Activated CD4-positive, alpha-beta T cell treated with anti-CD3 and anti-CD28 coated beads for 36 hours (primary cell): ENCODE measurements around the gene AKAP7. TPM values are rescaled to one million over a fixed set of nuclear protein-coding genes. Genes with fewer than 3 reads are reported as not detected.

Experiments used
- ATAC-seq: fragments of 200-7000 bp; cut with Tn5 transposase; one replicate; pipeline ENCODE4 v1.10.0; 2021; ENCODE audit warnings: mild to moderate bottlenecking, moderate library complexity
- CTCF ChIA-PET: fragments of 350-600 bp; sonication (Branson Sonifier 250); formaldehyde crosslinking; loops from one replicate; lab custom pipeline; 2021; ENCODE audit warnings: antibody characterized with exemption; lab: Charles Lee
- POLR2A ChIA-PET: fragments of 350-600 bp; sonication (Branson Sonifier 250); formaldehyde crosslinking; loops from one replicate; lab custom pipeline; 2021; ENCODE audit warnings: antibody characterized with exemption, inconsistent platforms; lab: Charles Lee
- DNase-seq: peaks from one replicate; pipeline ENCODE4 v3.0.0-alpha.2; 2020
- H3K27ac Mint-ChIP-seq: one replicate; pipeline ENCODE4 v1.8.0; 2021; ENCODE audit warnings: mixed read lengths
- H3K27me3 Mint-ChIP-seq: one replicate; pipeline ENCODE4 v1.8.0; 2021; ENCODE audit warnings: mixed read lengths
- H3K36me3 Mint-ChIP-seq: one replicate; pipeline ENCODE4 v1.8.0; 2021; ENCODE audit warnings: low read depth, mixed read lengths
- H3K4me1 Mint-ChIP-seq: one replicate; pipeline ENCODE4 v1.8.0; 2021; ENCODE audit warnings: mixed read lengths
- H3K4me3 Mint-ChIP-seq: one replicate; pipeline ENCODE4 v1.8.0; 2021; ENCODE audit warnings: mild to moderate bottlenecking, moderate library complexity, mixed read lengths
- H3K9me3 Mint-ChIP-seq: one replicate; pipeline ENCODE4 v1.8.0; 2021; ENCODE audit warnings: low read depth, mixed read lengths
- intact Hi-C, 2 experiments: fragments of 100-400 bp; cut with DNase I in 1 of 2; cut with micrococcal nuclease in 1 of 2; formaldehyde crosslinking; loops; one replicate each; pipeline versions ENCODE4 v1.14.2 to v1.15.1; 2022 to 2024; cut with DNase I, micrococcal nuclease
- total RNA-seq, 2 experiments: library from RNA; stranded (reverse); gene quantifications; one replicate each; pipeline ENCODE4 v1.2.3, GENCODE V29; 2021

AKAP7 gene
- total RNA-seq, 2 experiments from 2014 or later, result 5.1 to 6.0 TPM

- Mint-ChIP-seq H3K4me1 (no peaks in the 10 kb centered on the region), H3K9me3 (no peaks in the 10 kb centered on the region), H3K36me3 (peaks cover 3% of the 10 kb centered on the region), H3K27ac (no peak overlapping the region), H3K27me3 (no peaks in the 10 kb centered on the region), H3K4me3 (no peak overlapping the region)
- POLR2A ChIA-PET, result no interaction called here
- ATAC-seq, result no peak
- intact Hi-C loops, result no loop called here
- no peak for DNase-seq
- CTCF ChIA-PET, result no interaction called here
Observed at GRCh38 chr6:131164506-131164905, 29.2 kb downstream of the AKAP7 start.

DNA sequence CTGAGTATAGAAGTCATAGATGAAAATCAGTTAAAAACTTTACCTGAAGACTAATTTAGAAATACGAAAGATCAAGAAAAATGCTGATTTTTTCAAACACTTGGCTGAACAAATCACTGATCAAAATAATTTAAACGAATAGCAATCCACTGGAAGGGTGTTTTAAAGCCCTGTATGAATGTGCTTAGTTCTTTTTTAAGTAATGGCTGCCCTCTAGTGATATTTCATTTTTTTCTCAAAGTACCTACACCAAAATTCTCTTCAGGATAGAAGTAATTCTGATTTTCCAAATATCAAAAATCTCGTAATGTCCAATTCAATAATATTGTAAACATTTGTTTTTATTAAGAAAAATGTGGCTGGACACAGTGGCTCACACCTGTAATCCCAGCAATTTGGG lies 32.5 kb downstream of the AKAP7 start:
- POLR2A ChIA-PET, result no interaction called here
- Mint-ChIP-seq H3K27ac (no peak overlapping the region), H3K9me3 (no peaks in the 10 kb centered on the region), H3K4me3 (no peak overlapping the region), H3K36me3 (peaks cover 5% of the 10 kb centered on the region), H3K4me1 (no peaks in the 10 kb centered on the region), H3K27me3 (no peaks in the 10 kb centered on the region)
- DNase-seq (no peak), ATAC-seq (no peak)
- intact Hi-C loops, result no loop called here
- CTCF ChIA-PET, result interaction anchor here (0.7 to 1.0 kb wide), 2 partner anchors 256 to 282 kb away, joined by 3 to 4 read pairs; no protein-coding TSS in a partner anchor

DNA sequence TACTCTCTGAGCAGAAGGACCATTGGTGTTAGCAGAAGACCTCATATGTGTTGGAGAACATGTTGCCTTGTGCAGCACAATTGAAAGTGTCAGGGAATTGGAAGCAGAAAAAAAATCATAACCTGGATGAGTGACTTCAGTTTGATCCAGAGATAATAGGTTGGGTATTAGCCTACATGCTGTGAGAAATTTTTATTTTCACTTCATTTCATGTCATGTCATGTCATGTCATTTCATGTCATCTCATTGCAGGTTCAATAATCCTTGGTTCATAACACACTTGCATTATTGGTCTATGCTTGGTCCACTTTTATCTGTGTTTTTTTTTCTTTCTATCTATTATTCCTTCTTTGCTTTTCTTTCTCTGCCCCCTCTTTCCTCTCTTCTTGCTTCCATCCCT lies 34.3 kb downstream of the AKAP7 start:
- peaks cover 5% of the 10 kb centered on the region for H3K36me3 Mint-ChIP-seq
- ChIA-PET CTCF (no interaction called here), POLR2A (no interaction called here)
- intact Hi-C loops, result no loop called here
- H3K27me3 Mint-ChIP-seq, result no peaks in the 10 kb centered on the region
- no peaks in the 10 kb centered on the region for H3K4me1 Mint-ChIP-seq
- H3K27ac Mint-ChIP-seq, result no peak overlapping the region
- ATAC-seq, result no peak
- no peak overlapping the region for H3K4me3 Mint-ChIP-seq
- H3K9me3 Mint-ChIP-seq, result no peaks in the 10 kb centered on the region
- no peak for DNase-seq

DNA sequence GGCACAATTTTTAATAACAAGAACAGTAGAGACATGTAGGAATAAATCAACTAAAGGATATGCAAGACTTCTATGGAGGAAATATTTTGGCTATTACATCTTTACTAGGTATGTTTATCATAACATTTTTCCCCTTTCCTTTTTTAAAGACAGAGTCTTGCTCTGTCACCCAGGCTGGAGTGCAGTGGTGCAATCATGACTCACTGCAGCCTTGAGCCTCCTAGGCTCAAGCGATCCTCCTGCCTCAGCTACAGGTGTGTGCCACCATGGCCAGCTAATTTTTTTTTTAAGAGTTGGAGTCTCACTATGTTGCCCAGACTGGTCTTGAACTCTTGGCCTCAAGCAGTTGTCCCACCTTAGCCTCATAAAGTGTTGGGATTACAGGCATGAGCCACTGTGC lies 37.0 kb downstream of the AKAP7 start:
- no peak for DNase-seq
- POLR2A ChIA-PET, result no interaction called here
- no peak overlapping the region for H3K27ac Mint-ChIP-seq
- intact Hi-C loops, result loop anchor here in 1 of 2 experiments (1.0 kb wide), 1 partner anchor 24 kb away; no protein-coding TSS in a partner anchor
- H3K36me3 Mint-ChIP-seq, result peaks cover 1% of the 10 kb centered on the region
- H3K4me1 Mint-ChIP-seq, result no peaks in the 10 kb centered on the region
- ATAC-seq, result no peak
- no peaks in the 10 kb centered on the region for H3K9me3 Mint-ChIP-seq
- no peaks in the 10 kb centered on the region for H3K27me3 Mint-ChIP-seq
- no peak overlapping the region for H3K4me3 Mint-ChIP-seq
- CTCF ChIA-PET, result interaction anchor here (0.7 to 1.5 kb wide), 4 partner anchors 11 to 327 kb away, joined by 3 read pairs; no protein-coding TSS in a partner anchor

DNA sequence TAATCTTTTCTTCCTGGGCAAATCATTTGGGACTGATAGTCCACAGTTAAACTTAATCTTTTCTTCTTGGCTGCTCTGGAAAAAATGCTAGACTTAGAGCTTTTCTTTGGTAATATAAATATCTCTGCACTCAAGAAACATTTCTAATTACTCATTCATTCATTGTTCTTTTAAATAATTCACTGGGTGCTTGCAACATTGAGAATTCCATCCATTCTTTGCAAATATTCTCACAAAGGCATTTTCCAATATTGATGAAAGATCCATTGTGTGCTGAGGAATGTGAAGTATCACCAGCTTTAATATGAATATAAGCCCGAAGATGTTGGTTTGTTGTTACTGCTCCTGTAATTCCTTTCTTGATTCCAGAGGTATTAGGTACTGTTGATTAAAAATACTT lies 38.4 kb downstream of the AKAP7 start:
- ChIA-PET POLR2A (interaction anchor here (0.5 kb wide), 1 partner anchor 297 kb away, joined by 3 read pairs; no protein-coding TSS in a partner anchor), CTCF (interaction anchor here (0.6 to 1.7 kb wide), 2 partner anchors 9 to 182 kb away, joined by 3 to 7 read pairs; no protein-coding TSS in a partner anchor)
- H3K27me3 Mint-ChIP-seq, result no peaks in the 10 kb centered on the region
- H3K27ac Mint-ChIP-seq, result no peak overlapping the region
- H3K4me1 Mint-ChIP-seq, result no peaks in the 10 kb centered on the region
- intact Hi-C loops, result no loop called here
- H3K4me3 Mint-ChIP-seq, result no peak overlapping the region
- H3K36me3 Mint-ChIP-seq, result peaks cover 1% of the 10 kb centered on the region
- ATAC-seq (no peak), DNase-seq (no peak)
- H3K9me3 Mint-ChIP-seq, result no peaks in the 10 kb centered on the region

GRCh38 chr6:131175564-131175963 lies 40.3 kb downstream of the AKAP7 start:
- POLR2A ChIA-PET, result no interaction called here
- no peak overlapping the region for H3K27ac Mint-ChIP-seq
- CTCF ChIA-PET, result interaction anchor here (0.9 to 1.1 kb wide), 2 partner anchors 10 to 358 kb away, joined by 3 read pairs; no protein-coding TSS in a partner anchor

GRCh38 chr6:131177996-131178395 lies 42.7 kb downstream of the AKAP7 start:
- H3K4me3 Mint-ChIP-seq, result no peak overlapping the region
- no peaks in the 10 kb centered on the region for H3K27me3 Mint-ChIP-seq
- peaks cover 3% of the 10 kb centered on the region for H3K4me1 Mint-ChIP-seq
- peaks cover 2% of the 10 kb centered on the region for H3K36me3 Mint-ChIP-seq
- POLR2A ChIA-PET, result no interaction called here
- intact Hi-C loops, result no loop called here
- CTCF ChIA-PET, result interaction anchor here (0.8 kb wide), 1 partner anchor 355 kb away, joined by 4 read pairs; no protein-coding TSS in a partner anchor
- DNase-seq (no peak), ATAC-seq (no peak)
- H3K27ac Mint-ChIP-seq, result no peak overlapping the region
- no peaks in the 10 kb centered on the region for H3K9me3 Mint-ChIP-seq

More at GRCh38 chr6:131175564-131175963, 40.3 kb downstream of the AKAP7 start:
- Mint-ChIP-seq H3K4me3 (no peak overlapping the region), H3K27me3 (no peaks in the 10 kb centered on the region), H3K9me3 (no peaks in the 10 kb centered on the region), H3K4me1 (no peaks in the 10 kb centered on the region), H3K36me3 (peaks cover 2% of the 10 kb centered on the region)
- intact Hi-C loops, result no loop called here
- DNase-seq (no peak), ATAC-seq (no peak)

DNA sequence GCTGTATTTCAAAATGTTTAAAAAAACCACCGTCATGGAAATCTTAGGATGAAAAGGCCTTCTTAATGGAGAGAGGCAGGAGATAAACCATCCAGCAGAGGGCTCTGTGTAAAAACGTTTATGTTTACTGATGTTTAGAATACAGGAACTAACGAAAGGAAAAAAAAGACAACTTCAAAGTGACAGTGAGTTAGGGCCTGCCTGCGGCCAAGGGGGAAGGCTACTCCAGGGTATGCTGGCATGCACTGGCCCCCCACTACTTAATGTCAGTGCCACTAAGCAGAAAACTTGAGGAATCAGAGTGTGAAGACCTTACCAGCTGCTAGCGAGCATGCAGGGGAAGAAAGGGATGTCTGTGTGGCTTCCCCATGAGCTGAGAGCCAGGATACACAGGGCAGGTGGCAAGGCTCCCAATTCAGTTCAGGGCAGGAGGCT lies 47.7 kb downstream of the AKAP7 start:
- Mint-ChIP-seq H3K36me3 (peaks cover 6% of the 10 kb centered on the region), H3K4me1 (peaks cover 10% of the 10 kb centered on the region), H3K27me3 (no peaks in the 10 kb centered on the region), H3K4me3 (peak overlapping the region; percentile 42), H3K9me3 (no peaks in the 10 kb centered on the region), H3K27ac (peak overlapping the region; percentile 87)
- DNase-seq, result peak; percentile 30
- ChIA-PET CTCF (interaction anchor here (0.9 to 3.0 kb wide), 17 partner anchors 9 to 445 kb away, joined by 3 to 36 read pairs (median 4); no protein-coding TSS in a partner anchor), POLR2A (no interaction called here)
- intact Hi-C loops, result loop anchor here (1.0 to 10.0 kb wide), 4 partner anchors 298 to 351 kb away; no protein-coding TSS in a partner anchor
- peak; percentile 66 for ATAC-seq

GRCh38 chr6:131183427-131184095 lies 48.3 kb downstream of the AKAP7 start:
- no peak for ATAC-seq
- no peaks in the 10 kb centered on the region for H3K27me3 Mint-ChIP-seq

DNA sequence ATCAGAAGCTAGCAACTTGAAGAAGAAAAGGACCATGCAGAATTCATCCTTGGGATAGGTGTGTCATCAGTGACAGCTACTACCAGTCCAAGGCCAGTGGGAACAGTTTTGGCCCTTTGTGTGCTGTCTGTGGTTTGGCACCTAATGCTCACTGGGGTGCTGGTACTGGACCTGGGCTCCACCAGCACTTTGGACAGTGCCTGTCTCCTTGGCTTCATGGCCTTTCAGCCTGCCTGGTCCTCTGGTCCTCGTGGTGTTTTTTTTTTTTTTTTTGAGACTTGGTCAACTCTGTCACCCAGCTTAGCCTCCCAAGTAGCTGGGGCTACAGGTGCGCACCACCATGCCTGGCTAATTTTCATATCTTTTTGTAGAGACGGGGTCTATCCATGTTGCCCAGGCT lies 56.3 kb downstream of the AKAP7 start:
- Mint-ChIP-seq H3K4me1 (no peaks in the 10 kb centered on the region), H3K27me3 (no peaks in the 10 kb centered on the region), H3K4me3 (no peak overlapping the region), H3K9me3 (peaks cover 30% of the 10 kb centered on the region), H3K27ac (no peak overlapping the region), H3K36me3 (peaks cover 36% of the 10 kb centered on the region)
- no peak for ATAC-seq
- CTCF ChIA-PET, result interaction anchor here (1.8 to 2.2 kb wide), 2 partner anchors 9 to 342 kb away, joined by 4 to 8 read pairs; no protein-coding TSS in a partner anchor
- POLR2A ChIA-PET, result no interaction called here
- intact Hi-C loops, result loop anchor here in 1 of 2 experiments (10.0 kb wide), 1 partner anchor 263 kb away; no protein-coding TSS in a partner anchor
- DNase-seq, result no peak

More at GRCh38 chr6:131183427-131184095, 48.3 kb downstream of the AKAP7 start:
- no peaks in the 10 kb centered on the region for H3K9me3 Mint-ChIP-seq
- POLR2A ChIA-PET, result no interaction called here
- H3K4me1 Mint-ChIP-seq, result peaks cover 10% of the 10 kb centered on the region
- H3K27ac Mint-ChIP-seq, result peak overlapping the region; percentile 87
- DNase-seq, result no peak
- CTCF ChIA-PET, result interaction anchor here (0.9 to 3.0 kb wide), 15 partner anchors 9 to 444 kb away, joined by 3 to 36 read pairs (median 5); no protein-coding TSS in a partner anchor
- intact Hi-C loops, result loop anchor here (1.0 to 10.0 kb wide), 4 partner anchors 298 to 351 kb away; no protein-coding TSS in a partner anchor
- H3K4me3 Mint-ChIP-seq, result peak overlapping the region; percentile 42
- peaks cover 6% of the 10 kb centered on the region for H3K36me3 Mint-ChIP-seq

GRCh38 chr6:131197716-131198115 lies 62.4 kb downstream of the AKAP7 start:
- Mint-ChIP-seq H3K4me3 (no peak overlapping the region), H3K36me3 (peaks cover 28% of the 10 kb centered on the region), H3K4me1 (peaks cover 40% of the 10 kb centered on the region), H3K27ac (peak overlapping the region; percentile 90), H3K9me3 (peaks cover 22% of the 10 kb centered on the region), H3K27me3 (no peaks in the 10 kb centered on the region)
- no peak for ATAC-seq
- ChIA-PET POLR2A (no interaction called here), CTCF (interaction anchor here (0.8 to 3.4 kb wide), 2 partner anchors 197 to 336 kb away, joined by 3 to 29 read pairs; no protein-coding TSS in a partner anchor)
- intact Hi-C loops, result loop anchor here (5.0 to 10.0 kb wide), 4 partner anchors 85 to 430 kb away; partner anchors contain the start of gene MED23 (in 1 of the 2)
- DNase-seq, result no peak
